ENCODE measurements around the gene ANKS1B. TPM values are rescaled to one million over a fixed set of nuclear protein-coding genes. Genes with fewer than 3 reads are reported as not detected.

The ANKS1B gene
- total and polyA plus RNA-seq, 2 of the 4 experiments (the other 2 are of a cell fraction): 0.17 to 0.18 TPM

GRCh38 chr12:99732131-99732530, 252.6 kb downstream of the ANKS1B start:
- Histone ChIP-seq H2BK20ac (ENCODE audit: low read depth, low read length) (no peak overlapping the region), H3K14ac (replicated peaks; ENCODE audit: low read depth, low read length) (no peak overlapping the region), H3K27me3 (ENCODE audit: control insufficient read depth, insufficient read depth, low read length) (no peaks in the 10 kb centered on the region), H3K4me2 (ENCODE audit: low read depth, low read length) (no peak overlapping the region), H3K36me3 (ENCODE audit: control insufficient read depth, insufficient read depth, low read length) (no peaks in the 10 kb centered on the region), H2AK9ac (replicated peaks; ENCODE audit: low read depth, low read length, poor library complexity) (no peak overlapping the region), H3K9me1 (ENCODE audit: insufficient read depth, low read length) (no peaks in the 10 kb centered on the region), H3K9me3 (ENCODE audit: control insufficient read depth, insufficient read depth, low read length) (peaks cover 7% of the 10 kb centered on the region; the same call in 1 of the 2 replicates), H3K23ac (ENCODE audit: low read depth, low read length) (no peak overlapping the region), H3K18ac (ENCODE audit: low read depth, low read length) (no peak overlapping the region), H2BK120ac (ENCODE audit: low read depth, low read length) (no peak overlapping the region), H4K91ac (ENCODE audit: insufficient read depth, low read depth, low read length) (no peak overlapping the region), H4K8ac (ENCODE audit: low read depth in 2 of 2, low read length in 2 of 2) (no peak overlapping the region), H4K20me1 (ENCODE audit: insufficient read depth, low read length) (no peaks in the 10 kb centered on the region), H2BK15ac (ENCODE audit: low read depth, low read length) (no peak overlapping the region), H3K4me1 (ENCODE audit: control insufficient read depth, insufficient read depth, low read length) (no peaks in the 10 kb centered on the region), H3K4ac (ENCODE audit: low read depth, low read length) (no peak overlapping the region), H3K4me3 (ENCODE audit: insufficient read depth, low read depth, low read length) (no peak overlapping the region), H2AK5ac (ENCODE audit: low read depth, low read length) (no peak overlapping the region), H3K9ac (ENCODE audit: low read depth, low read length) (no peak overlapping the region), H3K56ac (ENCODE audit: extremely low read depth, insufficient read depth, low read length) (no peak overlapping the region), H3K79me1 (ENCODE audit: low read depth in 1 of 2, low read length in 2 of 2) (no peaks in the 10 kb centered on the region), H3K27ac (ENCODE audit: insufficient read depth, low read length) (no peak overlapping the region), H2BK5ac (ENCODE audit: low read depth, low read length, poor library complexity, severe bottlenecking) (no peak overlapping the region), H2AFZ (replicated peaks; ENCODE audit: low read length, poor library complexity) (no peak overlapping the region), H4K5ac (ENCODE audit: low read depth, low read length) (no peak overlapping the region)
- DNase-seq (no peak), ATAC-seq (ENCODE audit: low read depth) (no peak)
- in situ Hi-C loops (cut with MboI; ENCODE audit: low sequenced_read_pairs): no loop called here
- intact Hi-C loops (cut with micrococcal nuclease): no loop called here
- CTCF ChIA-PET: no interaction called here
- POLR2A ChIA-PET (ENCODE audit: unreplicated experiment): no interaction called here
- WGBS, 2 experiments (ENCODE audit: extremely low coverage in 2 of 2, insufficient read length in 1 of 2): no CpG with 5 or more reads among the region's 1 CpG
- TF ChIP-seq USF2 (IDR thresholded peaks at IDR 0.05; ENCODE audit: low read depth, low read length) (no peak), SMC3 (IDR thresholded peaks at IDR 0.05; ENCODE audit: low read depth, low read length) (no peak), CEBPB (IDR thresholded peaks at IDR 0.05; ENCODE audit: low read depth, low read length) (no peak), RFX5 (IDR thresholded peaks at IDR 0.05; ENCODE audit: low read depth, low read length) (no peak), MAFK (IDR thresholded peaks at IDR 0.05; ENCODE audit: low read depth, low read length) (no peak), BHLHE40 (IDR thresholded peaks at IDR 0.05; ENCODE audit: low read depth, low read length) (no peak), CHD1 (IDR thresholded peaks at IDR 0.05; ENCODE audit: low read depth, low read length) (no peak), MXI1 (IDR thresholded peaks at IDR 0.05; ENCODE audit: borderline replicate concordance, low read depth, low read length) (no peak), POLR2A (IDR thresholded peaks at IDR 0.05; ENCODE audit: low read depth, low read length) (no peak), RAD21 (IDR thresholded peaks at IDR 0.05; ENCODE audit: low read length) (no peak), RCOR1 (IDR thresholded peaks at IDR 0.05; ENCODE audit: insufficient replicate concordance, low read length) (no peak), MAZ (IDR thresholded peaks at IDR 0.05; ENCODE audit: borderline replicate concordance, low read depth, low read length) (no peak), NFE2L2 (IDR thresholded peaks at IDR 0.05; ENCODE audit: low read depth, low read length) (no peak)
- TF ChIP-seq, protein P1, sequence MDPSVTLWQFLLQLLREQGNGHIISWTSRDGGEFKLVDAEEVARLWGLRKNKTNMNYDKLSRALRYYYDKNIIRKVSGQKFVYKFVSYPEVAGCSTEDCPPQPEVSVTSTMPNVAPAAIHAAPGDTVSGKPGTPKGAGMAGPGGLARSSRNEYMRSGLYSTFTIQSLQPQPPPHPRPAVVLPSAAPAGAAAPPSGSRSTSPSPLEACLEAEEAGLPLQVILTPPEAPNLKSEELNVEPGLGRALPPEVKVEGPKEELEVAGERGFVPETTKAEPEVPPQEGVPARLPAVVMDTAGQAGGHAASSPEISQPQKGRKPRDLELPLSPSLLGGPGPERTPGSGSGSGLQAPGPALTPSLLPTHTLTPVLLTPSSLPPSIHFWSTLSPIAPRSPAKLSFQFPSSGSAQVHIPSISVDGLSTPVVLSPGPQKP (IDR thresholded peaks at IDR 0.05; ENCODE audit: borderline replicate concordance, low read depth, low read length): no peak
- TF ChIP-seq, protein P2, sequence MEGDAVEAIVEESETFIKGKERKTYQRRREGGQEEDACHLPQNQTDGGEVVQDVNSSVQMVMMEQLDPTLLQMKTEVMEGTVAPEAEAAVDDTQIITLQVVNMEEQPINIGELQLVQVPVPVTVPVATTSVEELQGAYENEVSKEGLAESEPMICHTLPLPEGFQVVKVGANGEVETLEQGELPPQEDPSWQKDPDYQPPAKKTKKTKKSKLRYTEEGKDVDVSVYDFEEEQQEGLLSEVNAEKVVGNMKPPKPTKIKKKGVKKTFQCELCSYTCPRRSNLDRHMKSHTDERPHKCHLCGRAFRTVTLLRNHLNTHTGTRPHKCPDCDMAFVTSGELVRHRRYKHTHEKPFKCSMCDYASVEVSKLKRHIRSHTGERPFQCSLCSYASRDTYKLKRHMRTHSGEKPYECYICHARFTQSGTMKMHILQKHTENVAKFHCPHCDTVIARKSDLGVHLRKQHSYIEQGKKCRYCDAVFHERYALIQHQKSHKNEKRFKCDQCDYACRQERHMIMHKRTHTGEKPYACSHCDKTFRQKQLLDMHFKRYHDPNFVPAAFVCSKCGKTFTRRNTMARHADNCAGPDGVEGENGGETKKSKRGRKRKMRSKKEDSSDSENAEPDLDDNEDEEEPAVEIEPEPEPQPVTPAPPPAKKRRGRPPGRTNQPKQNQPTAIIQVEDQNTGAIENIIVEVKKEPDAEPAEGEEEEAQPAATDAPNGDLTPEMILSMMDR (conservative IDR thresholded peaks at IDR 0.05; ENCODE audit: low read depth, low read length): no peak
- BruUV-seq (replicated peaks): no TSS peak
- dilution Hi-C loops (cut with HindIII; ENCODE audit: low sequenced_read_pairs, unreplicated experiment): no loop called here

Data from IMR-90 (cell line).